Activated T-cell treated with anti-CD3 and anti-CD28 coated beads for 48 hours (primary cell): ENCODE data around the gene EFCAB14.
"Not testable (repeated sequence)": the region's sequence is repeated elsewhere in the genome, so short reads cannot be mapped to it uniquely, and the experiment has no call there.

Experiments
- DNase-seq: peaks from one replicate; pipeline ENCODE4 v3.0.0-alpha.2; 2020; ENCODE audit warnings: low read depth

Gene EFCAB14

GRCh38 chr1:46653405-46653958 lies 65.4 kb downstream of the EFCAB14 start:
- no peak for DNase-seq

DNA sequence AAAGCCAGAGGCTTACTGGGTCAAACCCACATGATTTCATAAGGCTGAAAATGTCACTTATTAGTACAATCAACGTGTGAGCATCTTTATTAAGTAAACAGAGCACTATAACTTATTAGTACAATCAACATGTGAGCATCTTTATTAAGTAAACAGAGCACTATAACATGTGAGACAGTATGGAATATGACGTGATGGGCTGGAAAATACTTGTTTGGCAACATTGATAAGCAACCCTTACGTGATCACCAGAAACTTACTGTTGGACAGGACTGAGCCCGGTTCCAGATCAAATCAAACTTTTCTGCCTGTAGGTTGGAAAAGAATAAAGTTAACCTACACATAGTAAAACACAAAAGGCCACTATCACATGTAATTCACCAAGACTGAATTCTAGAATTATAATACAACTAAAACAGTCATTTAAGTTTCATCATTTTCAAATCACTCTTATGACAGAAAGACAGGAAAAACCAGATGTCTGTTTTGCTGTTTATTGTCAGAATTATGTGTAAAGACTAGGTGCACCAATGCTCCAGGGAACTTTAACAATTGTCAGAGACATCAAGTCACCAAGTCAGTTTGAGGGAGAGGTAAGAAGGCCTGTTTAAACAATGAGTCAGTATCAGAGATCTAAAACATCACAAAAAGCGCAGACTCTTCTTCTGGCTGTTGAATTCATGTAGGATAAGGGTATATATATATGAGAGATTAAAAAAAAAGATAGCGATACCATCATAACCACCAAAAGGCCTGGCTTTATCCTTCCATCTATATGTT lies 66.4 kb downstream of the EFCAB14 start:
- no peak for DNase-seq

DNA sequence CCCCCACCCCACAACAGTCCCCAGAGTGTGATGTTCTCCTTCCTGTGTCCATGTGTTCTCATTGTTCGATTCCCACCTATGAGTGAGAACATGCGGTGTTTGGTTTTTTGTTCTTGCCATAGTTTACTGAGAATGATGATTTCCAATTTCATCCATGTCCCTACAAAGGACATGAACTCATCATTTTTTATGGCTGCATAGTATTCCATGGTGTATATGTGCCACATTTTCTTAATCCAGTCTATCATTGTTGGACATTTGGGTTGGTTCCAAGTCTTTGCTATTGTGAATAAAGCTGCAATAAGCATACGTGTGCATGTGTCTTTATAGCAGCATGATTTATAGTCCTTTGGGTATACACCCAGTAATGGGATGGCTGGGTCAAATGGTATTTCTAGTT lies 67.8 kb downstream of the EFCAB14 start:
- DNase-seq: not testable (repeated sequence)

DNA sequence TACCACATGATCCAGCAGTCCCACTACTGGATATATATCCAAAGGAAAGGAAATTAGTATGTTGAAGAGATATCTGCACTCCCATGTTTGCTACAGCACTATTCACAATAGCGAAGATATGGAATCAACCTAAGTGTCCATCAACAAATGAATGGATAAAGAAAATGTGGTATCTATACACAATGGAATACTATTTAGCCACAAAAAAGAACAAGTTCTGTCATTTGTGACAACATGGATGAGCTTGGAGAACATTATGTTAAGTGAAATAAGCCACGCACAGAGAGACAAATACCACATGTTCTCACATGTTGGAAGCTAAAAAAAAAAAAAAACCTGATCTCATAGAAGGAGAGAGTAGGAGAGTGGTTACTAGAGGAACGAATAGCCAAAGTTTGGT lies 68.4 kb downstream of the EFCAB14 start:
- DNase-seq: no peak

GRCh38 chr1:46649764-46650163 lies 69.2 kb downstream of the EFCAB14 start:
- no peak for DNase-seq

DNA sequence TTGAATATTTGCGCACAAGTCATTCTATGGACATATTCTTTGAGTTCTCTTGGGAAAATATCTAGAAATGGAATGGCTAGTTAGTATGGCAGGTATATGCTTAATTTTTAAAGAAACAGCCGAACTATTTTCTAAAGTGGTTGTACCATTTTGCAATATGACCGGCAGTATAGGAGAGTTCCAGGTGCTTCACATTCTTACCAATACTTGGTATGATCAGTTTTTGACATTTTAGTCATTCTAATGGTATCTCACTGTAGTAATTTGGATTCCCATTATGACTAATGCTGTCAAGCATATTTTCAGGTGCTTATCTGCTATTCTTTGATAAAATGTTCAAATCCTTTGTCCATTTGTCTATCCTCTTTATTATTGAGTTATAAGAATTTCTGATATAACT lies 71.3 kb downstream of the EFCAB14 start:
- DNase-seq: no peak

DNA sequence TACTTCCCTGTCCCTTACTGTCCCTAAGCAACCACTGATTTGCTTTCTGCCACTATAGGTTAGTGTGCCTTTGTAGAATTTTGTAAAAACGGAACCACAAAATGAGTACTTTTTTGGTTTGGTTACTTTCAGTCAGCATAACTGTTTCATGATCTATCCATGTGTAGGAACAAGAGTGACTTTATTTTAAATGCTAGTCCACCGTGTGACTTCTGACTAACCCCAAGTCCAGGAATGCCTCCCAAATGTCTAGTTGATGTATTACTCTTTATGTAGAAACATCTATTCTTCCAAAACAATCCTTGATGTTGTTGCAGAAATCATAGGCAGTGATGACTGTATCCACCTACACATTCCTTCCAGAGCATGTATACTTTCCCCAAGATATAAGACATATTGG lies 72.1 kb downstream of the EFCAB14 start:
- no peak for DNase-seq

DNA sequence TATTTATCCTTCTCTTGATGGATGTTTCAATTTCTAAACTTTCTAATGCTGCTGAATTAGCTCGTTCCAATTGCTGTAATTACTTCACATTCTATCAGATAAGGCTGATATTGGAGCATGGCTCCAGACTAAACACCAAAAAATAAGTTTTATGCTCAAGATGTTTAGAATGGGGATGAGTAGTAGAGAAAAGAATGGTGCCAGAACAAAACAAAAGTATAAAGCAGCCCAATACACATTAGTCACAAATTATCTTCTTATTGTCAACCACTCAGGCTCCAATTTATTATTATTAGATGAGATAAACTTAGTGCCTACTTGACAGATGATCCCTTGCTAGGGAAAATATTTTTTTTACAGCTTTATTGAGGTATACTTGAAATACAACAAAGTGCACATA lies 72.6 kb downstream of the EFCAB14 start:
- no peak for DNase-seq

GRCh38 chr1:46645815-46646214 lies 73.1 kb downstream of the EFCAB14 start:
- DNase-seq: no peak

DNA sequence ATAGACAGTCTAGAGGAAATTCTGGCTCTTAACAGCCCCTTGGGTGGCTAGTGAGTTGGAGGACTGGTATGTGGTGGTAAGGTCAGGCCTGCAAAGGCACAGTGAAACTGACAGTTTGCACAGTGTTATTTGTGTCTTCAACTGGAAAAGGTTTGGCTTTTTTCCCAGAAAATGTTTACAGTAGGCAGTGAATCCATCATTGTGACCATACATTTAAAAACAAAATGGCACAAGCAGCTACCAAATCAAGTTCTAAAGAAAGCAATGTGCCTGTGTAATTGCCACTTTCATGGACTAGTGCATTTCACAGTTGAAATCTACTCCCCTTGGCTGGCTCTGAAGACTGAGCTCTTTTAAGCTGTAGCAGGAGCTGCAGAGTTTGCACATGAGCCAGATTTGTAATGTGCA lies 75.5 kb downstream of the EFCAB14 start:
- no peak for DNase-seq

DNA sequence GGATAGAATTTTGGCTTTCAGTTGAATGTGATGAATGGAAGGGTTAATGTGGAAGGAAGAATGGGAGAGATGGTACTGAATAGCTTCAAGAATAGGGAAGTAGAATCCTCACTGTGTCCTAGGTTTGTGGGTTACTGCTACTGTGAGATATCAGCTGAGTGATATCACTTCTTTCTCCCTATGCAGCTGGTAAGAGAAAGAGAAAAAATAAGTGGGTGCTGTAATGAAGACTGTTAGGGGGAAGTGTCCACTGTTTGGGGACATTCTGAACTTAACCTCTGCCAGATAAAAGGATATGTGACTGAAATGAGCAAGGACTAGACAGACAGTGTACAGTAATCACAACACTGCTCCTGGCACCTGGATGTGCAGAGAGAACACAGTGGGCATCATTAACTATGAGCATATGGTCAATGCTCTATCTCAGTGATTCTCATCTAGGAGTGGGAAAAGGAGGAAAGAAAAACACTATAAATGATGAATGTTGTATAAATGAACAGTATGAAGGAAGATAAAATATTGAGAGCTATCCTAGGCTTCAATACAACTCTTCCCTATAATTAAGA lies 76.7 kb downstream of the EFCAB14 start:
- no peak for DNase-seq

DNA sequence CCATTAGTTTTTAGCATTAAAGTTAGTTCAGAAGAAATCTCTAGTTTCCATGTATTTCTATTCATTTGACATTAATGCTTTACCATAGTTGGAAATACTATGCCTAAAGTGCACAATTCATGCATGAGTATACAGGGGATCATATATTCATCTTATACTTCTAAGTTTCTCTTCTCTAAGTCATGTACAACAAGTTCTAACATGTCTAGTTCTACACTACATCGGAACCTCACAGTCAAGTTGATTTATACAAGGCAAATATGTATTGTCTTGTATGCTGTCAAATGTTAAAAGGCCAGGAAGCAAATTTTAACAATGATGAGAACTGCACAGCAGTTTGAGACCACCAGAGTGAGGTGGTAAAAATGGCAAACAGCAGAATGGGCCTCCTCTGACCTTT lies 79.4 kb downstream of the EFCAB14 start:
- no peak for DNase-seq

GRCh38 chr1:46638921-46639320 lies 80.0 kb downstream of the EFCAB14 start:
- DNase-seq: no peak

DNA sequence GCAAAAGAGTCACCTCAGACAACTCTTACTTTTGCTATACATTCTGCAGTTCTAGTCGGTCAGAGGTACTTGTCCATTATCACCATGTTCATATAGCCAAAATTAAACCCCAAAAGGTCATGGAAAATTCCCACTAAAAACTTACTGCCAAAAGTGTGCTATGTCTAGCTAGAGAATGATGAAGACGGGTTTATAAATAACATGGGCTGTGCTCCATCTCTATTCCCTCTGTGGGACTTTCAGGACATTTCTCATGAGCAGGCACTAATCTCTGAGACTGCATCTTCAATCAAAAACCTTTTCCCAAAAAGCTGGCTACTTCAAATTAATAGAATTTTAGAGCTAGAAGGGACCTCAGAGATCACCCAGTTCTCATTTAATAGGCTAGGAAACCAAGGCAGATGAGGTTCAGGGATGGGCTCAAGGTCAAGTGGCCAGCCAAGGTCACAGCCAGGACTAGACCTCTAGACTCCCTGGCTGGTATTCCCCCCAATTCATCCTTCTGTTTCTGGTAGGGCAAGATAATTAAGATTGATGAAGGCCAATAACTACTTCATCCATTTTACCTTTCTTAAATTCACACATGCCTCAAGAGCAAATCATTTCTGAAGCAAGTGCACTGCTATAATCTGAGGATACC lies 81.3 kb downstream of the EFCAB14 start:
- DNase-seq: no peak

DNA sequence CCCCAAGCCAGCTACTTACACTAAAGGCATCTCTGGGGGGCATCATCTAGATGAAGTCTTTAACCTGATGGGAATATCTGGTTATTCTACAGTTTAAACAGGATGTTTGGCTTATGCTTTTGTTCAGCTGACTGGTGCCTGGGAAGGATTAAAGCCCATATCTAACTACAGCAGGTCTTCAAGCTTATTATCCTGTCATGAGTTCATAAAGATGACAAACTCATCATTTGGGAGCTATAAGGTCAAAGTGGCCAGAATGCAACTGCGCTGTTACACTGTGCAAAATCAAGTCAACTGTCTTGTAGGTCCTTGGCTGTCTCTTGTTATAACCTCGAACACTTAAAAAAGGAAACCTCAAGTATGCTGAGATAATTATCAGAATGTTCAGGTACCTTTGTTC lies 83.7 kb downstream of the EFCAB14 start:
- no peak for DNase-seq

DNA sequence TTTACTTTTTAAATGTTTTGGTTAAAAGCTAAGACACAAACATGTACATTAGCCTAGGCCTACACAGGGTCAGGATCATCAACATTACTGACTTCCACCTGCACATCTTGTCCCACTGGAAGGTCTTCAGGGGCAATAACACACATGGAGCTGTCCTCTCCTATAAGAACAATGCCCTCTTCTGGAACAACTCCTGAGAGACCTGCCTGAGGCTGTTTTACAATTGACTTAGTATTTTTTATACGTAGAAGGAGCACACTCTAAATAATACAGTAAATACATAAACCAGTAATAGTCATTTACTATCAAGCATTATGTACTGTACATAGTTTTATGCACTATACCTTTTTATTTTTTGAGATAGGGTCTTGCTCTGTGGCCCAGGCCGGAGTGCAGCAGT lies 88.2 kb downstream of the EFCAB14 start:
- DNase-seq: no peak
